Cardiac fibroblast (primary cell): ENCODE measurements around the gene PDCD4.
A peak's percentile ranks its signal among the peaks of the same experiment; 100 is the strongest.
"Not testable (repeated sequence)": the region's sequence is repeated elsewhere in the genome, so short reads cannot be mapped to it uniquely, and the experiment has no call there.

Source experiments
- DNase-seq, 2 donors: peaks; one replicate each; pipeline versions ENCODE4 v3.0.0 to v3.0.0-alpha.2; 2010; ENCODE audit warnings: low read depth in 2 of 2
- H3K4me3 ChIP-seq, 2 donors: replicated peaks in 1 of 2; 1 replicate in 1 of 2; 2 replicates in 1 of 2; pipeline ENCODE4 v1.5.1; 2011; ENCODE audit warnings: low read depth in 2 of 2, low read length in 2 of 2, mild to moderate bottlenecking in 2 of 2, moderate library complexity in 1 of 2
- CTCF ChIP-seq: IDR thresholded peaks from one replicate; pipeline ENCODE4 v1.5.1; 2011; ENCODE audit warnings: low read depth, mild to moderate bottlenecking, low read length, inconsistent platforms

PDCD4 gene

GRCh38 chr10:110910138-110910537 lies 38.4 kb downstream of the PDCD4 start:
- no peak for TF ChIP-seq CTCF
- DNase-seq: no peak
- H3K4me3 ChIP-seq: no peak overlapping the region

GRCh38 chr10:110912374-110912773 lies 40.6 kb downstream of the PDCD4 start:
- no peak overlapping the region for H3K4me3 ChIP-seq
- DNase-seq: peak; percentile 10 to 67
- no peak for TF ChIP-seq CTCF

- no peak for DNase-seq
- TF ChIP-seq CTCF: no peak
- no peak overlapping the region for H3K4me3 ChIP-seq
Measured at GRCh38 chr10:110914431-110914830, 42.7 kb downstream of the PDCD4 start.

- no peak for DNase-seq
- TF ChIP-seq CTCF: no peak
- H3K4me3 ChIP-seq: no peak overlapping the region
Measured at GRCh38 chr10:110915035-110915434, 43.3 kb downstream of the PDCD4 start.

GRCh38 chr10:110915600-110915999 lies 43.9 kb downstream of the PDCD4 start:
- H3K4me3 ChIP-seq, DNase-seq: not testable (repeated sequence)

- no peak for TF ChIP-seq CTCF
- no peak overlapping the region for H3K4me3 ChIP-seq
- peak; percentile 66 to 78 for DNase-seq
Measured at GRCh38 chr10:110916554-110917346, 45.0 kb downstream of the PDCD4 start.

GRCh38 chr10:110918269-110918642 lies 46.5 kb downstream of the PDCD4 start:
- DNase-seq: peak; percentile 97 to 98
- peak overlapping the region; percentile 73 to 82 for H3K4me3 ChIP-seq
- no peak for TF ChIP-seq CTCF
